GM12865 (cell line): Measurements from ENCODE around the gene DDA1.

Source experiments
- DNase-seq: peaks from one replicate; pipeline ENCODE4 v3.0.0; 2010; ENCODE audit warnings: low read depth
- H3K4me3 ChIP-seq: 2 replicates; pipeline ENCODE4 v1.5.1; 2011; ENCODE audit warnings: mild to moderate bottlenecking, low read depth, low read length, control low read depth
- TF ChIP-seq, protein P1 (sequence below): IDR thresholded peaks from 2 replicates; pipeline ENCODE4 v1.5.1; 2011; ENCODE audit warnings: low read length, control low read depth, low read depth, inconsistent platforms; ENCODE audit not compliant: insufficient read depth; ENCODE audit errors: missing control alignments

DDA1 gene

DNA sequence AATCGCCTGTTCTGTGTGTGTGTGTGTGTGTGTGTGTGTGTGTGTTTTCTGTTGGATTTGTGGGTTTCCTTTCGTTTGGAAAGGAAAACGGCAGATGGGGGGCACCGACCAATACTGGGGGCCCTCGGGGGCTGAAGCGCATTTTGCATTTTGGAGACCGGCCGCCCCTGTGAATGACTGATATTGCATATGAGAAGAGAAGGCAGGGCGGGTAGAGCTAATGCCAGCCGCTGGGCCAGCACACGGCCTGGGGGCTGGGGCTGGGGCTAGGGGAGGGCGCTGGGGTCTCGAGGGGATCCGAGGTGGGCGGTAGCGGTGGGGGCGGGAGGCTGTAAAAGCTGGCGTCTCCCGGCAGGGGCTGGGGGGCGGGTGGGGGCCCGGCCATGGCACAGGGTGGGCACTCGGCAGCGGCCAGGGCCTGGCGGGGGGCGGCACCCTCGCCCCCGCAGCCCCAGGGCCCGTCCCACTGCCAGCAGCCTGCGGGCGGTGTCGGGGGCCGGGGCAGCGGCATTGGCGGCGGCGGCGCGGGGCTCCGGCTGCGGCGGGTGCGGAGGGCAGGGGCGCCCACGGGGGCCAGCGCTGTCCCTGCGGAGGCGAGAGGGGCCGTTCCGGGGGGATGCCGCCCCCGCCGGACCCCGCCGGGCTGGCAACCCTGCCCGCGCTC lies 14.1 kb downstream of the DDA1 start:
- no peak overlapping the region for H3K4me3 ChIP-seq
- DNase-seq: no peak
- TF ChIP-seq, protein P1, sequence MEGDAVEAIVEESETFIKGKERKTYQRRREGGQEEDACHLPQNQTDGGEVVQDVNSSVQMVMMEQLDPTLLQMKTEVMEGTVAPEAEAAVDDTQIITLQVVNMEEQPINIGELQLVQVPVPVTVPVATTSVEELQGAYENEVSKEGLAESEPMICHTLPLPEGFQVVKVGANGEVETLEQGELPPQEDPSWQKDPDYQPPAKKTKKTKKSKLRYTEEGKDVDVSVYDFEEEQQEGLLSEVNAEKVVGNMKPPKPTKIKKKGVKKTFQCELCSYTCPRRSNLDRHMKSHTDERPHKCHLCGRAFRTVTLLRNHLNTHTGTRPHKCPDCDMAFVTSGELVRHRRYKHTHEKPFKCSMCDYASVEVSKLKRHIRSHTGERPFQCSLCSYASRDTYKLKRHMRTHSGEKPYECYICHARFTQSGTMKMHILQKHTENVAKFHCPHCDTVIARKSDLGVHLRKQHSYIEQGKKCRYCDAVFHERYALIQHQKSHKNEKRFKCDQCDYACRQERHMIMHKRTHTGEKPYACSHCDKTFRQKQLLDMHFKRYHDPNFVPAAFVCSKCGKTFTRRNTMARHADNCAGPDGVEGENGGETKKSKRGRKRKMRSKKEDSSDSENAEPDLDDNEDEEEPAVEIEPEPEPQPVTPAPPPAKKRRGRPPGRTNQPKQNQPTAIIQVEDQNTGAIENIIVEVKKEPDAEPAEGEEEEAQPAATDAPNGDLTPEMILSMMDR: no peak

DNA sequence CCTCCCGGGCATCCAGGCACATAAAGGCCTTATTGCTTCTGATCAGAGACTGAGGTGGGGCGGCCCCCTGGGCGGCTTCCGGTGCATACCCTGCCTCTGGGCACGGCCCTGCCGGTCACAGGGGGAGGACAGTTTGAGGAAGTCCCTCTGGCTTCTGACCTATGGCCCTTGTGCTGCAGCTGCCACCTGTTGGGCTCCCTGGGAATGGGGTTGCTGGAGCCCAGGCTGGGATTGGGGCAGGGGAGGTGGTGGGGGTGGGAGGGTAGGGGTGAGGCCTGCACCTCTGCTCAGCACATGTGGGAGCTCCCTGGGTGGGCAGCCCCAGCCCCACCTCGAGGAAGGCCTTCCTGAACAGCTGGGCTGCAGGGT lies 14.6 kb downstream of the DDA1 start:
- DNase-seq: no peak
- H3K4me3 ChIP-seq: no peak overlapping the region
- TF ChIP-seq, protein P1: no peak

DNA sequence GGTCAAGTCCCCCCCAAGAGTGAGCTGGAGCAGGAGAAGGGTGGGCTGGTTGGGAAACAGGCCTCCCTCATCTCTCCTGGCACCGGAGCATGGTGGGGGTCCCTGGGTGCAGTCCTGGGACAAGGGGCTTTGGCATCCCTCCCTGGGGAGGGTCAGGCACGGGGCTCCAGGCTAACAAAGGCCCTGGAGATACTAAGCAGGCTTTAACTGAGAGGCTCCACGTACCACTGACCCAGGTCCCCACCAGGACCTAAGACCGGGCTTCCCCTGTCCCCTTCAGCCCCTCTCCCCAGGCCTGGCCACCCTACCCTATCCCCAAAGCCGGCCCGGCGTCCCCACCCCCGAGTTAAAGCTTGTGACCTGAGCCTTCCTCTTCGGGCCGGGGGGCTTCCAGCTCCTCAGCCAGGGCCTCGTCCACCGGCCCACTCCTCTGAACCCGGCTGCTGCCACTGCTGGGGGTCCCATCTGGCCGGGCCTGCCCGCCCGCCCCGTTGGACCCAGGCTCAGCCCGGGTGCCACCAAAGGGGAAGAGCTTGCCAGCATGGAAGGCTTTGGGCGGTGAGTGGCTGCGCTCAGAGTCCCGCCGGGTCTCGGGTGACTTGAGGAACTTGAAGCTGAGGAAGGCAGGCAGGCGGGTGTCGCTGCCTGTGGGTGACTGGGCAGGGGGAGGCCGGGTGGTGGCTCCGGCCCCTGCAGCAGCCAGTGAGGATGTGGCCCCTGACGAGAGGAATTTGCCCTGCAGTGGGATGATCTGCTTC lies 15.2 kb downstream of the DDA1 start:
- no peak for DNase-seq
- TF ChIP-seq, protein P1: no peak
- H3K4me3 ChIP-seq: no peak overlapping the region

- no peak overlapping the region for H3K4me3 ChIP-seq
- no peak for DNase-seq
- TF ChIP-seq, protein P1: no peak
Measured at GRCh38 chr19:17325133-17325532, 15.8 kb downstream of the DDA1 start.

DNA sequence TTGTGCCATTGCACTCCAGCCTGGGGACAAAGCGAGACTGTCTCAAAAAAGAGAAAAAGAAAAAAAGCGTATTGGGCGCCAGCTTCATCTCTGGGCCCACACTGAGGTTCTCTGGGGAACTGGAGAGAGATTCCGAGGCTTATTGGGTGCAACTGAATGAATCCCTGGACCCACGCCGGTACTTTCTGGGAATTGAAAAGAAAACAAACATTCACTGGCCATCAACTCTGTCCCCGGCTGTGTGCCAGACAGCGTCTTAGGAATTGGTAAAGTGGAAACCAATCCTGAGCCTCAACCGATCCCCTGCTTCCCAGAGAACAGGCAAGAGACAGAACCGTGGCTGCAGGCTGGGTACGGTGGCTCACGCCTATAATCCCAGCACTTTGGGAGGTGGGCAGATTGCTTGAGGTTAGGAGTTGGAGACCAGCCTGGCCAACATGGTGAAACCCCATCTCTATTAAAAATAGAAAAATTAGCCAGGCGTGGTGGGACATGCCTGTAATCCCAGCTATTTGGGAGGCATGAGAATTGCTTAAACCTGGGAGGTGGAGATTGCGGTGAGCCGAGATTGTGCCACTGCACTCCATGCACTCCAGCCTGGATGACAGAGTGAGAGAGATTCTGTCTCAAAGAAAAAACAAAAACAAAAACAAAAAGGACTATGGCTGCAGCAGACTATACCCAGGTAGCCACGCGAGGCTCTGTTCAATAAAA lies 16.7 kb downstream of the DDA1 start:
- TF ChIP-seq, protein P1: no peak
- H3K4me3 ChIP-seq: no peak overlapping the region
- DNase-seq: no peak

DNA sequence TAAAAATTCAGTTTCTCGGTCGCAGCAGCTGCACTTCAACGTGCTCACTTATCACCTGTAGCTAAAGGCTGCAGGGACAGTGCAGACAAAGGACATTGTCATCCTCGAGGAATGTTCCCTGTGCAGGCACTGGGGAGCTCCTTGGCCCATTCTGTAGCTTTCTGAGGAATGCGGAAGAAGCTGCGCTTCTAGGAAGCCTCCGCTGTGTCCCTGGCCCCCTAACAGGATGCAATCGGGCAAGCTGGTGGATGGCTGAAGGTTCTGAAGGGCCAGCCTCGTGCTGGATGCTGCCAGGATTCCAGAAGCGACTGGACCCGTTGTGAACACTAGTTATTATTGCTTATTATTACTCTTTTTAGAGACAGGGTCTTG lies 17.2 kb downstream of the DDA1 start:
- TF ChIP-seq, protein P1: no peak
- H3K4me3 ChIP-seq: no peak overlapping the region
- no peak for DNase-seq
